ENCODE results near the gene MRM1. TPM values are rescaled to one million over a fixed set of nuclear protein-coding genes. Genes with fewer than 3 reads are reported as not detected.

The MRM1 gene, protein sequence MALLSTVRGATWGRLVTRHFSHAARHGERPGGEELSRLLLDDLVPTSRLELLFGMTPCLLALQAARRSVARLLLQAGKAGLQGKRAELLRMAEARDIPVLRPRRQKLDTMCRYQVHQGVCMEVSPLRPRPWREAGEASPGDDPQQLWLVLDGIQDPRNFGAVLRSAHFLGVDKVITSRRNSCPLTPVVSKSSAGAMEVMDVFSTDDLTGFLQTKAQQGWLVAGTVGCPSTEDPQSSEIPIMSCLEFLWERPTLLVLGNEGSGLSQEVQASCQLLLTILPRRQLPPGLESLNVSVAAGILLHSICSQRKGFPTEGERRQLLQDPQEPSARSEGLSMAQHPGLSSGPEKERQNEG
- total RNA-seq: 6.2 and 9.0 TPM in 2 replicates

GRCh38 chr17:36601303-36602029 lies at the start of gene MRM1:
TSS of gene MRM1 (plus strand) at chr17:36601583. CDS start at chr17:36601811, 228 bp downstream.

DNA sequence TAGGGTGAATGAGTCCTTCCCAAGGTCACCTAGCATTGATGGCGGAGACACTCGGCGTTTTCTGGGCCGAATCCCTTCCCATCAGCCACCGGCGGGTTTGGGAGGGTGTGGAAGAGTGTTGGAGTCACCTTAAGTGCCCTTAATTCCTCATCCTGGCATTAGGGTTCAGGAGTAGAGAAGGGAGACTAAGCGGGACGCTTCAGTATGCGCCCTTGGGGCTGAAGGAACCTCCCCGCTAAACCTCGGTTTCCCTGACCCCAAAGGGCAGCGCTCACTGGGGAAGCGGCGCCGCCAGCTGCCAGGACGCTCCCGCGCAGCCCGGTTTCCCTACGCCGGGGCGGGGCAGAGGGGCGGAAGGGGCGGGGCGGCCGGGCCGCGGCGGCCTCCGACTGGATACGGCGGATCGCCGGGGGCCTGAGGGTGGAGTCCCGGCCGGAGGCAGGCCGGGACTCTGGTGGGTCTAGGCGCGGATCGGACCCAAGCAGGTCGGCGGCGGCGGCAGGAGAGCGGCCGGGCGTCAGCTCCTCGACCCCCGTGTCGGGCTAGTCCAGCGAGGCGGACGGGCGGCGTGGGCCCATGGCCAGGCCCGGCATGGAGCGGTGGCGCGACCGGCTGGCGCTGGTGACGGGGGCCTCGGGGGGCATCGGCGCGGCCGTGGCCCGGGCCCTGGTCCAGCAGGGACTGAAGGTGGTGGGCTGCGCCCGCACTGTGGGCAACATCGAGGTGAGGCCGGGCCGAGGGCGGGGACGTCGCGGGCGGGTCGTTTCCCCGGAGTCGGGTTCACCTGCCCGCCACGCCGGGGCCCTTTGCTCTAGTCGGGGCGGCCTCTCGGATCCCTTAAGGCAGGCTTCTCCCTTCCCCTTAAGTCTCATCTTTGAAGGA lies 9.7 kb upstream of the MRM1 start, which contains the start of gene DHRS11:
Gene DHRS11 (plus strand): TSS at position 446 of the 882 bp plus-strand sequence. CDS start 131 bp downstream, at position 577.

Other genes with a start within 250 kb of the MRM1 start
- not detected in 2 replicates for gene TBC1D3H, start 213.1 kb upstream of the MRM1 start, total RNA-seq
- 21.8 and 39.0 TPM in 2 replicates for gene ZNHIT3, start 114.9 kb upstream of the MRM1 start, total RNA-seq
- 77.9 and 84.7 TPM in 2 replicates for gene MYO19, start 66.7 kb upstream of the MRM1 start, total RNA-seq
- 13.9 and 14.4 TPM in 2 replicates for gene PIGW, start 66.6 kb upstream of the MRM1 start, total RNA-seq
- 80.0 and 96.0 TPM in 2 replicates for gene GGNBP2, start 56.7 kb upstream of the MRM1 start, total RNA-seq
- 7.2 and 7.7 TPM in 2 replicates for gene DHRS11, start 9.7 kb upstream of the MRM1 start, total RNA-seq

All from nasal cavity respiratory epithelium epithelial cell of viscerocranial mucosa (primary cell).